ENCODE data around the gene PCCA.
A peak's percentile ranks its signal among the peaks of the same experiment; 100 is the strongest.
"Not testable (repeated sequence)": the region's sequence is repeated elsewhere in the genome, so short reads cannot be mapped to it uniquely, and the experiment has no call there.

The PCCA gene

DNA sequence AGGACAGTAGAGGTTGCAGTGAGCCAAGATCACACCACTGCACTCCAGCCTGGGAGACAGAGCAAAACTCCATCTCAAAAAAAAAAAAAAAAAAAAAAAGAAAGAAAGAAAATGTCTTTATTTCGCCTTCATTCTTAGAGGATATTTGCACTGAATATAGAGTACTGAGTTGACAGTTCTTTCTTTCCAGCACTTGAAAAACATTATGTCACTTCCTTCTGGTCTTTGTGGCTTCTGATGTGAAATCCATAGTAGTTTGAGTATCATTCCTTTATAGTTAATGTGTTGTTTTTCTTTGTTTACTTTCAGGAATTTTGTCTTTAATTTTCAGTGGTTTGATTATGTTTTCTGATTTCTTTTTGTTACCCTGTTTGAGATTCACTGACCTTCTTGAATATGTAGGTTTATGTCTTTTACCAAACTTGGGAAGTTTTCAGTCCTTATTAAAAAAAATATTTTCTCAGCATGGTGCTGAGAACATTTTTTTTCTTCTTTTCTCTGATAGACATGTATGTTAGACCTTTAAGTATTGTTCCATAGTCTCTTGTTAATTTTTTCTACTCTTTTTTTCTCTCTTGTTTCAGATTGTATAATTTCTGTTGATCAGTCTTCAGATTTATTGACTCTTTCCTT is 50.1 kb downstream of the PCCA start:
- Histone ChIP-seq H3K36me3 (replicated peaks) (no peaks in the 10 kb centered on the region), H3K4me3 (ENCODE audit: low read depth, low read length) (no peak overlapping the region), H3K27me3 (replicated peaks) (no peaks in the 10 kb centered on the region), H3K27ac (peak overlapping the region; percentile 58)
- TF ChIP-seq, protein P1, sequence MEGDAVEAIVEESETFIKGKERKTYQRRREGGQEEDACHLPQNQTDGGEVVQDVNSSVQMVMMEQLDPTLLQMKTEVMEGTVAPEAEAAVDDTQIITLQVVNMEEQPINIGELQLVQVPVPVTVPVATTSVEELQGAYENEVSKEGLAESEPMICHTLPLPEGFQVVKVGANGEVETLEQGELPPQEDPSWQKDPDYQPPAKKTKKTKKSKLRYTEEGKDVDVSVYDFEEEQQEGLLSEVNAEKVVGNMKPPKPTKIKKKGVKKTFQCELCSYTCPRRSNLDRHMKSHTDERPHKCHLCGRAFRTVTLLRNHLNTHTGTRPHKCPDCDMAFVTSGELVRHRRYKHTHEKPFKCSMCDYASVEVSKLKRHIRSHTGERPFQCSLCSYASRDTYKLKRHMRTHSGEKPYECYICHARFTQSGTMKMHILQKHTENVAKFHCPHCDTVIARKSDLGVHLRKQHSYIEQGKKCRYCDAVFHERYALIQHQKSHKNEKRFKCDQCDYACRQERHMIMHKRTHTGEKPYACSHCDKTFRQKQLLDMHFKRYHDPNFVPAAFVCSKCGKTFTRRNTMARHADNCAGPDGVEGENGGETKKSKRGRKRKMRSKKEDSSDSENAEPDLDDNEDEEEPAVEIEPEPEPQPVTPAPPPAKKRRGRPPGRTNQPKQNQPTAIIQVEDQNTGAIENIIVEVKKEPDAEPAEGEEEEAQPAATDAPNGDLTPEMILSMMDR (IDR thresholded peaks at IDR 0.05; ENCODE audit: low read depth, low read length, missing control alignments) = no peak
- no peak for DNase-seq
- in situ Hi-C loops (cut with HindIII; ENCODE audit: low pct_ligation_motif_present, low sequenced_read_pairs) = no loop called here

DNA sequence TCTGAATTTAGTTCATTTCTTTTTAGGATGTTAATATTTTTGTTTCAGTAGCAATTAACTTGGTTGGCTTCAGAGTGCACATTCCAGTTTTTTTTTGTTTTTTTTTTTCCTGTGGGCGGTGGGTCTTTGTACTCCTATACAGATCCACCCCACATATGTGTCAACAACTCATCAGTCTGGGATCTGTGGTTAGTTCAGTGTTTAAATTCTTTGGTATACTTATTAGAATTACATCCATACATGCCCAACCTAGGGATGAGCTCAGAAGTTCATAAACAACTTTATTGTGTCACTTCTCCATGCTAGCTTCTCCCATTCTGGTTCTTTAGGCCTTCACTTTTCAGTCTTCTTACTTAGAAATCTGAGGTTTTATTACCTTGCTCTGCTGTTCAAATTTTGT is 50.9 kb downstream of the PCCA start:
- in situ Hi-C loops (cut with HindIII; ENCODE audit: low pct_ligation_motif_present, low sequenced_read_pairs) = no loop called here
- Histone ChIP-seq H3K36me3 (replicated peaks) (no peaks in the 10 kb centered on the region), H3K27me3 (replicated peaks) (no peaks in the 10 kb centered on the region), H3K4me3 (ENCODE audit: low read depth, low read length) (no peak overlapping the region), H3K27ac (no peak overlapping the region)
- TF ChIP-seq, protein P1 (IDR thresholded peaks at IDR 0.05; ENCODE audit: low read depth, low read length, missing control alignments) = no peak
- no peak for DNase-seq

DNA sequence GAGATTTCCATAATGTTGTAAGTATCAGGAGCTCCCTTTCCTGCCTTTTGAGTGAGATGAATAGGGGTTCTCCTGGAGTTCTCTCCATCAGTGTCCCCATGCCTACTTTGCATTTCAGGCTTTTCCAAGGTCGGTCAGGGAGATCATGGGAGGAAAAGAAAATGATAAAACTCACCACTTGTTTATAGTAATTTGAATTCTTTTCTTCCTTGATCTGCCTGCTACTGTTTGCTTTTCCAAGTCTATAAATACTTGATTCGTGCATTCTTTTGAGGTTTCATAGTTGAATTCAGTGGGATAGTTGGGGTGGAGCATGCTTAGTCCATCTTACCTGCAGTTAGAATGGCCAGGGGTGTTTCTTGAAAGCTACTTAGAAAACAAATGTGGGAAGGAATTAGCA is 51.5 kb downstream of the PCCA start:
- Histone ChIP-seq H3K36me3 (replicated peaks) (no peaks in the 10 kb centered on the region), H3K27ac (no peak overlapping the region), H3K27me3 (replicated peaks) (no peaks in the 10 kb centered on the region), H3K4me3 (ENCODE audit: low read depth, low read length) (no peak overlapping the region)
- DNase-seq = no peak
- in situ Hi-C loops (cut with HindIII; ENCODE audit: low pct_ligation_motif_present, low sequenced_read_pairs) = no loop called here
- TF ChIP-seq, protein P1 (IDR thresholded peaks at IDR 0.05; ENCODE audit: low read depth, low read length, missing control alignments) = no peak

DNA sequence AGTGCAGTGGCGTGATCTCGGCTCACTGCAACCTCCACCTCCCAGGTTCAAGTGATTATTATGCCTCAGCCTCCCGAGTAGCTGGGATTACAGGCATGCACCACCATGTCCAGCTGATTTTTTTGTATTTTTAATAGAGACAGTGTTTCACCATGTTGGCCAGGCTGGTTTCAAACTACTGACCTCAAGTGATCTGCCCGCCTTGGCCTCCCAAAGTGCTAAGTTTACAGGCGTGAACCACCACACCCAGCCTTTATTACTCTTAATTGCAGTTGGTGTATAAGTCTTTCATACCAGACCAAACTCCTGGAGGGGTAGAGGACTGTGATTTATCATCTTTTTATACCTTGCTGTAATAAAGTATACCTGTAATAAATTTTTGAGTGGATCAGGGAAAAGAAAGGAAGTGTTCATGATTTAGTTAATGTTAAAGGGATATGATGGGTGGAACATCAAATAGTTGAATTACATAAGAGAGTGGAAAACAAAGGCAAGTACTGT is 52.6 kb downstream of the PCCA start:
- DNase-seq; H3K4me3 ChIP-seq (ENCODE audit: low read depth, low read length); H3K27ac ChIP-seq; H3K27me3 ChIP-seq (replicated peaks); H3K36me3 ChIP-seq (replicated peaks); in situ Hi-C loops (cut with HindIII; ENCODE audit: low pct_ligation_motif_present, low sequenced_read_pairs): not testable (repeated sequence)

DNA sequence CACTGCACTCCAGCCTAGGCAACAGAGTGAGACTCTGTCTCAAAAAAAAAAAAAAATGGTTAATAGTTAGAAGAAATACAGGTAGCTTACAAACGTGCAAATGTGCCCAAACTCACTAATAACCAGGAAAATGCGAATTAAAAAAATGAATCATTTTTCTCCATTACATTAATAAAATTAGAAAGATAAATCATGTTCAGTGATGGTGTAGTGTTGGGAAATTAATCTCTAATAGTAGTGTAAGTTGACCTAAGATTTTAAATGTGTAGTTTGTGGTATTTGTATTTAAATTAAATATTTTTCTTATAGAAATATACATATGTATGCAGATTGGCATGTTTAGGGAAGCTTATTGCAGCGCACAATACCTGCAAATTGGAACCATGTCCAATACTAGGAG is 57.6 kb downstream of the PCCA start:
- Histone ChIP-seq H3K4me3 (ENCODE audit: low read depth, low read length) (no peak overlapping the region), H3K36me3 (replicated peaks) (peaks cover 3% of the 10 kb centered on the region), H3K27me3 (replicated peaks) (no peaks in the 10 kb centered on the region), H3K27ac (no peak overlapping the region)
- TF ChIP-seq, protein P1 (IDR thresholded peaks at IDR 0.05; ENCODE audit: low read depth, low read length, missing control alignments) = no peak
- in situ Hi-C loops (cut with HindIII; ENCODE audit: low pct_ligation_motif_present, low sequenced_read_pairs) = no loop called here
- DNase-seq = no peak

DNA sequence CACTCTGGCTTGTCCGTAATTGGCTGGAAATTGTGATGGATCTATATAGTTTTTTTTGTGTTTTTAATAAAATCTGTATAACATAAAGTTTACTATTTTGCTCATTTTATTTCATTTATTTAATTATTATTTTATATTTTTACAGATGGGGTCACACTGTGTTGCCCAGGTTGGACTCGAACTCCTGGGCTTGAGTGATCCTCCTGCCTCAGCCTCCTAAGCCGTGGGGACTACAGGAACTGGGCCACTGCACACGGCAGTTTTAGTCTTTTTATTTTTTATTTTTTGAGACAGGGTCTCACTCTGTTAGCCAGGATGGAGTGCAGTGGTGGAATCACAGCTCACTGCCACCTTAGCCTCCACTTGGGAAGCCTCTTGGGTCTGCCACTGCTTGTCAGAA is 58.9 kb downstream of the PCCA start:
- H3K27me3 ChIP-seq (replicated peaks) = no peaks in the 10 kb centered on the region
- no peak overlapping the region for H3K27ac ChIP-seq
- in situ Hi-C loops (cut with HindIII; ENCODE audit: low pct_ligation_motif_present, low sequenced_read_pairs) = no loop called here

More for the DNA sequence above, 58.9 kb downstream of the PCCA start:
- no peak for DNase-seq
- Histone ChIP-seq H3K4me3 (ENCODE audit: low read depth, low read length) (no peak overlapping the region), H3K36me3 (replicated peaks) (peaks cover 3% of the 10 kb centered on the region)
- TF ChIP-seq, protein P1 (IDR thresholded peaks at IDR 0.05; ENCODE audit: low read depth, low read length, missing control alignments) = no peak

Data from brain microvascular endothelial cell (primary cell).